Metanephros (tissue), 1 donor: ENCODE results near the gene TBC1D21. TPM values are rescaled to one million over a fixed set of nuclear protein-coding genes. Genes with fewer than 3 reads are reported as not detected.

ENCODE experiments used
- total RNA-seq: library from RNA; depleted of rRNA; stranded (reverse); fragments of >200 nt; gene quantifications from one replicate; pipeline ENCODE4 v1.2.3, GENCODE V29; 2014

The TBC1D21 gene
- total RNA-seq, result not detected

GRCh38 chr15:73873456-73873855 lies at the start of gene TBC1D21:
TBC1D21 (plus strand) TSS chr15:73873564; CDS start chr15:73873710, 146 bp downstream.

GRCh38 chr15:73926219-73927002 lies 53.0 kb downstream of the TBC1D21 start, which contains the start of gene LOXL1:
LOXL1 (plus strand) TSS chr15:73926462; CDS start chr15:73926784, 322 bp downstream.

Other genes starting within 250 kb of the TBC1D21 start
- gene NPTN, start 240.2 kb upstream of the TBC1D21 start, total RNA-seq, result 154 TPM
- 112 TPM for gene CD276, start 189.2 kb upstream of the TBC1D21 start, total RNA-seq
- 7.9 TPM for gene INSYN1, start 120.2 kb upstream of the TBC1D21 start, total RNA-seq
- 35.1 TPM for gene LOXL1, start 52.9 kb downstream of the TBC1D21 start, total RNA-seq
- gene STOML1, start 118.7 kb downstream of the TBC1D21 start, total RNA-seq, result 16.5 TPM
- 52.3 TPM for gene PML, start 121.2 kb downstream of the TBC1D21 start, total RNA-seq
- gene GOLGA6A, start 209.0 kb downstream of the TBC1D21 start, total RNA-seq, result not detected